Mucosa of descending colon (tissue), 3 donors: ENCODE results near the gene JSRP1. TPM values are rescaled to one million over a fixed set of nuclear protein-coding genes. Genes with fewer than 3 reads are reported as not detected.

Experiments used
- ATAC-seq: fragments of 200-7000 bp; cut with Tn5 transposase; one replicate; pipeline ENCODE4 v1.9.1; 2020; ENCODE audit warnings: mild to moderate bottlenecking, moderate library complexity
- DNase-seq, 3 donors: peaks; one replicate each; pipeline ENCODE4 v3.0.0-alpha.2; 2020
- H3K36me3 ChIP-seq: fragments of 200-600 bp; one replicate; pipeline ENCODE4 v1.8.0; 2021; ENCODE audit warnings: low read depth, mild to moderate bottlenecking
- H3K4me1 ChIP-seq: fragments of 200-600 bp; one replicate; pipeline ENCODE4 v1.8.0; 2021; ENCODE audit warnings: low read depth, mild to moderate bottlenecking
- H3K4me3 ChIP-seq: fragments of 200-600 bp; one replicate; pipeline ENCODE4 v1.8.0; 2021; ENCODE audit warnings: mild to moderate bottlenecking
- H3K9me3 ChIP-seq: fragments of 200-600 bp; one replicate; pipeline ENCODE4 v1.8.0; 2021; ENCODE audit warnings: mild to moderate bottlenecking
- intact Hi-C, 2 donors: fragments of 100-400 bp; cut with DNase I in 1 of 2; cut with micrococcal nuclease in 1 of 2; formaldehyde crosslinking; loops; one replicate each; pipeline versions ENCODE4 v1.11.0 to v1.11.1; 2022; cut with DNase I, micrococcal nuclease
- total RNA-seq, 3 donors: library from RNA; stranded (reverse); fragmentation: NEBNext Ultra II Directional in 2 of 3; extraction: Animal tissue kit (Norgen Biotek cat#: 25700) in 2 of 3; gene quantifications; one replicate each; pipeline versions ENCODE4 v1.2.1 to v1.2.4, GENCODE V29; 2021 to 2023
- TF ChIP-seq, protein P1 (sequence below): fragments of 200-600 bp; IDR thresholded peaks from one replicate; pipeline ENCODE4 v1.8.0; 2022; ENCODE audit warnings: antibody characterized with exemption, mild to moderate bottlenecking
- donor health status: DM: no; HTN: no; CAD: no; lungs with moderate emphysema.
- donor health status: DM: no; HTN: no; CAD: no.
- donor health status: DM: no; HTN: yes; CAD: no.

Gene JSRP1
- total RNA-seq, 3 donors from 2014 or later, result 0.38 to 2.4 (median 0.87) TPM

GRCh38 chr19:2239173-2239572 lies 17.0 kb downstream of the JSRP1 start:
- Histone ChIP-seq H3K36me3 (peaks cover under 1% of the 10 kb centered on the region), H3K4me1 (peaks cover 62% of the 10 kb centered on the region), H3K9me3 (no peaks in the 10 kb centered on the region), H3K4me3 (no peak overlapping the region)
- intact Hi-C loops, result loop anchor here (5.0 to 10.0 kb wide), 2 partner anchors 33 to 86 kb away; partner anchors contain the start of genes LSM7 (in 1 of the 2) and SPPL2B (in 1 of the 2)
- TF ChIP-seq, protein P1, sequence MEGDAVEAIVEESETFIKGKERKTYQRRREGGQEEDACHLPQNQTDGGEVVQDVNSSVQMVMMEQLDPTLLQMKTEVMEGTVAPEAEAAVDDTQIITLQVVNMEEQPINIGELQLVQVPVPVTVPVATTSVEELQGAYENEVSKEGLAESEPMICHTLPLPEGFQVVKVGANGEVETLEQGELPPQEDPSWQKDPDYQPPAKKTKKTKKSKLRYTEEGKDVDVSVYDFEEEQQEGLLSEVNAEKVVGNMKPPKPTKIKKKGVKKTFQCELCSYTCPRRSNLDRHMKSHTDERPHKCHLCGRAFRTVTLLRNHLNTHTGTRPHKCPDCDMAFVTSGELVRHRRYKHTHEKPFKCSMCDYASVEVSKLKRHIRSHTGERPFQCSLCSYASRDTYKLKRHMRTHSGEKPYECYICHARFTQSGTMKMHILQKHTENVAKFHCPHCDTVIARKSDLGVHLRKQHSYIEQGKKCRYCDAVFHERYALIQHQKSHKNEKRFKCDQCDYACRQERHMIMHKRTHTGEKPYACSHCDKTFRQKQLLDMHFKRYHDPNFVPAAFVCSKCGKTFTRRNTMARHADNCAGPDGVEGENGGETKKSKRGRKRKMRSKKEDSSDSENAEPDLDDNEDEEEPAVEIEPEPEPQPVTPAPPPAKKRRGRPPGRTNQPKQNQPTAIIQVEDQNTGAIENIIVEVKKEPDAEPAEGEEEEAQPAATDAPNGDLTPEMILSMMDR, result no peak
- ATAC-seq (no peak), DNase-seq (no peak)

DNA sequence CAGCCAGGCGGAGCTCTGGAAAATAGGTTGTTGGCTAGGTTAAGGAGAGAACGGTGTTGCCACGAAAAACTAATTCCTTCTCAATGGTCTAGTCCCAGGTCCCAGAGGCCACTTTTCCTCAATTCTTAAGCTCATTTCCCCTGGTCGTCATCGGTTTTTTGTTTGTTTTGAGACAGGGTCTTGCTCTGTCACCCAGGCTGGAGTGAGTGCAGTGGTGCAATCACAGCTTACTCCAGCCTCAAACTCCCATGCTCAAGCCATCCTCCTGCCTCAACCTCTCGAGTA lies 18.4 kb downstream of the JSRP1 start:
- DNase-seq (no peak), ATAC-seq (no peak)
- no peaks in the 10 kb centered on the region for H3K9me3 ChIP-seq
- TF ChIP-seq, protein P1, result no peak
- H3K4me1 ChIP-seq, result peaks cover 56% of the 10 kb centered on the region
- no peak overlapping the region for H3K4me3 ChIP-seq
- intact Hi-C loops, result loop anchor here (5.0 to 10.0 kb wide), 2 partner anchors 34 to 87 kb away; partner anchors contain the start of genes LSM7 (in 1 of the 2) and SPPL2B (in 1 of the 2)
- H3K36me3 ChIP-seq, result no peaks in the 10 kb centered on the region

DNA sequence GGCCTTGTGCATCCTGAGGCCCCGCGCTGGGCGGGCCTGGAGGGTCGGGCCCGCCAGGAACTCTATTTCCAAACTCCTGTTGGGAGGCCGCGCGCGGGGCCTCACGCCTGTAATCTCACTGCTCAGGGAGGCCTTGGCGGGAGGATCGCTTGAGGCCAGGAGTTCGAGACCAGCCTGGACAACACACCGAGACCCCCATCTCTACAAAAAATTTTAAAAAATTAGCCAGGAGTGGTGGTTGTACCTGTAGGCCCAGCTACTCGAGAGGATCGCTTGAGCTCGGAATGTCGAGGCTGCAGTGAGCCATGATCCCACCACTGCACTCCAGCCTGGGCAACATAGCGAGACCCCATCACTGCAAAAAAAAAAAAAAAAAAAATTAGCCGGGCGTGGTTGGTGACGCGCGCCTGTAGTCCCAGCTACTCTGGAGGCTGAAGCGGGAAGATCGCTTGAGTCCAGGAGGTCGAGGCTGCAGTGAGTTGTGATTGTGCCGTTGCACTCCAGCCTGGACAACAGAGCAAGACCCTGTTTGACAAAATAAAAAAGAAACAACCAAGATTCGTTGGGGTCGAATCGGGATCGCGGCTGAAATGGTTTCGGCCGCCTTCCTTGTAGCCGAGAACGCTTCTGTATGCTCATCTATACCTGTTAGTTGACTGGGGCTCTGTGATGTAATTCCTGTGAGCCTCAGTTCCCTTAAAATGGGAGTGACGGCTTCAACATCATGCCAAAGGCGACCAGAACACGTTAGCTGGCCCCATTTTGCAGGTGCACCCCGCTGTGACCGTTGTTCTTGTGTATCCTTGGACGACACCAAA lies 19.0 kb downstream of the JSRP1 start:
- TF ChIP-seq, protein P1, result no peak
- Histone ChIP-seq H3K9me3 (no peaks in the 10 kb centered on the region), H3K4me3 (peak overlapping the region; percentile 92), H3K36me3 (peaks cover 3% of the 10 kb centered on the region), H3K4me1 (peaks cover 56% of the 10 kb centered on the region)
- intact Hi-C loops, result loop anchor here (5.0 to 10.0 kb wide), 2 partner anchors 35 to 88 kb away; partner anchors contain the start of genes LSM7 (in 1 of the 2) and SPPL2B (in 1 of the 2)
- ATAC-seq (no peak), DNase-seq (no peak)

DNA sequence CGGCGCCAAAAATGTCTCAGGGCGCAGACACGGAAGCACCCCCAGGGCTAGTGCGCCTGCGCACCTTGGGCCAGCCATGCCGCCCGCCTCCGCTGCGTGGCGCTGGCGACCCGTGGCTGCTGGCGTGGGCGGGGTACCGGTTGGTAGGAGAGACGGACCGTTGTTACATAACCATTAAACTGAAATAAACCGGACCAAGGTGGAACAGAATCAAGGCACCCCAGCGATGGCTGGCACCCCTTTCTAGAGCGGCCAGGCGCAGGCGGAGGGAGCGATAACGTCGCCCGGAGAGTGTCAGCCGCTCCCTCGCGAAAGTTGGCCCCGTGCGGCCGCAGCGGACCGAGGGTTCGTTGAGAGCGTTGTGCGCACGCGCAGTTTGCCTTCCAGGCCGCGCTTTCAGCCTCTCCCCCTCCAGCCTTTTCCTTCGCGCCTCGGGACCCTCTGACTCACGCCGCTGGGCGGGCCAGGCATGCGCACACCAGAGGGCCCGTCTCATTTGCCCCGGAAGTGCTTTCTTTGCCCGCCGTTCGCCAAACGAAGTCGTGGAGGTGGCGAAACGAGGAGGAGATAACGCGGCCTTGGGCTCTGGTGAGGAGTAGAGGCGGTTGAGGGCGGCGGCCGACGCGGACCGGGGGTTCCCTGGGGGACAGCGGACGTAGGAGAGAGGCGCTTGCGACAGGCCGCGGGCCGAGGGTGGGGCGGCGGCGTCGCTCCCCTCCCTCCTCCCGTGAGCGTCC lies 19.7 kb downstream of the JSRP1 start, which contains the start of the genes PLEKHJ1 and SF3A2:
Gene PLEKHJ1, minus strand, starts transcription at position 16 of the 737 bp plus-strand sequence. CDS start 81 bp downstream, outside the sequence.
Gene SF3A2, plus strand, starts transcription at position 511 of the 737 bp plus-strand sequence. CDS start 6,595 bp downstream, outside the sequence.
- intact Hi-C loops, result loop anchor here (5.0 to 10.0 kb wide), 2 partner anchors 36 to 88 kb away; partner anchors contain the start of genes LSM7 (in 1 of the 2) and SPPL2B (in 1 of the 2)
- H3K4me1 ChIP-seq, result peaks cover 49% of the 10 kb centered on the region
- H3K9me3 ChIP-seq, result no peaks in the 10 kb centered on the region
- H3K4me3 ChIP-seq, result peak within 1 kb of the TSS; percentile 92
- TF ChIP-seq, protein P1, result peak; percentile 100
- DNase-seq, result peak; percentile 93 to 100 (median 98)
- H3K36me3 ChIP-seq, result peaks cover 3% of the 10 kb centered on the region
- peak; percentile 88 for ATAC-seq

- ATAC-seq, result peak; percentile 0
- Histone ChIP-seq H3K4me1 (peaks cover 44% of the 10 kb centered on the region), H3K36me3 (peaks cover 3% of the 10 kb centered on the region), H3K4me3 (peak overlapping the region; percentile 92), H3K9me3 (no peaks in the 10 kb centered on the region)
- TF ChIP-seq, protein P1, result no peak
- no peak for DNase-seq
- intact Hi-C loops, result loop anchor here (5.0 to 10.0 kb wide), 2 partner anchors 36 to 89 kb away; partner anchors contain the start of genes LSM7 (in 1 of the 2) and SPPL2B (in 1 of the 2)
Observed at GRCh38 chr19:2236064-2236313, 20.2 kb downstream of the JSRP1 start.
